GM03348 (cell line): ENCODE results near the gene TEX10.

Source experiments
- DNase-seq: peaks from one replicate; pipeline ENCODE4 v3.0.0; 2012; ENCODE audit warnings: low spot score

TEX10 gene

GRCh38 chr9:100284247-100284646 is 68.5 kb downstream of the TEX10 start:
- DNase-seq, result no peak

- DNase-seq, result no peak
Observed at GRCh38 chr9:100282388-100282719, 70.4 kb downstream of the TEX10 start.

- DNase-seq, result no peak
Observed at GRCh38 chr9:100281676-100282387, 70.9 kb downstream of the TEX10 start.

- no peak for DNase-seq
Observed at GRCh38 chr9:100281066-100281465, 71.7 kb downstream of the TEX10 start.

- DNase-seq, result peak; percentile 58
Observed at GRCh38 chr9:100277166-100277979, 75.4 kb downstream of the TEX10 start.

GRCh38 chr9:100269656-100270055 is 83.1 kb downstream of the TEX10 start:
- DNase-seq, result no peak

- no peak for DNase-seq
Observed at GRCh38 chr9:100268271-100268670, 84.5 kb downstream of the TEX10 start.

GRCh38 chr9:100267211-100267610 is 85.5 kb downstream of the TEX10 start:
- no peak for DNase-seq
